ENCODE results near the gene CDCA5.
A peak's percentile ranks its signal among the peaks of the same experiment; 100 is the strongest.

CDCA5 gene

GRCh38 chr11:65032216-65032615, 51.6 kb downstream of the CDCA5 start:
- no peaks in the 10 kb centered on the region for H3K36me3 ChIP-seq (replicated peaks; ENCODE audit: low read depth, low read length)
- H3K27ac ChIP-seq (ENCODE audit: low read length), result no peak overlapping the region
- no peaks in the 10 kb centered on the region for H3K9me3 ChIP-seq (ENCODE audit: insufficient read depth, low read length)
- H3K4me2 ChIP-seq (ENCODE audit: low read length), result no peak overlapping the region
- no peaks in the 10 kb centered on the region for H3K27me3 ChIP-seq (ENCODE audit: low read depth, low read length)
- H3K79me2 ChIP-seq (ENCODE audit: low read length), result no peaks in the 10 kb centered on the region
- H3K4me3 ChIP-seq (ENCODE audit: low read length), result no peak overlapping the region
- H2AFZ ChIP-seq (ENCODE audit: low read depth, low read length), result no peak overlapping the region
- TF ChIP-seq CTCF (IDR thresholded peaks at IDR 0.05; ENCODE audit: low read depth, low read length) (0 out of 2 replicates have a peak, but pooled peaks have one; percentile 6), EZH2phosphoT487 (IDR thresholded peaks at IDR 0.05; ENCODE audit: low read depth) (no peak)
- peaks cover 8% of the 10 kb centered on the region for H3K4me1 ChIP-seq (ENCODE audit: low read length)
- H3K9ac ChIP-seq (ENCODE audit: low read length), result no peak overlapping the region
- H4K20me1 ChIP-seq (ENCODE audit: insufficient read depth, low read length), result no peaks in the 10 kb centered on the region

Measured in OCI-LY3 (cell line).